Stimulated activated CD8-positive, alpha-beta memory T cell treated with anti-CD3 and anti-CD28 coated beads, Interleukin-12 subunit alpha, Interleukin-12 subunit beta, amount 100 ng/mL, for 24 hours (primary cell): Measurements from ENCODE around the gene SLC27A4.

ENCODE experiments used
- DNase-seq: peaks from one replicate; pipeline ENCODE4 v3.0.0-alpha.2; 2020; ENCODE audit errors: extremely low read depth

SLC27A4 gene

DNA sequence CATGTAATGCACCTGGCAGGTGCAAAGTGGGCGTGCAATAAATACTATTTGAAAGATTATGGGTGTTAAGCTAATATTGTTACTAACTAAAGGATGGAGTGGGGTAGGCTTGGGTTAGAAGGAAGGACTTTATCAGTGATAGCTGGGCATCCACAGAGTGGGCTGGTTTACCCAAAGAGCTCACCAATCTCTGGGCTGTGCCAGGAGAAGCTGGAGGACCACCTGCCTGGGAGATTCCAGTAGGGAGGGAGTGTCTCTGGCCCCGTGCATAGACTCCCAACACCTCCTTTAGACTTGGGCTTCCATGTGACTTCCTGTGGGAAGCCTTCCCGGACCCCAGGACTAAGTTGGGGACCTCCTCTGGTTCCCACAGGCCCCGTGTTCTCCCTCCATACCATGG is 25.2 kb downstream of the SLC27A4 start:
- DNase-seq = no peak

DNA sequence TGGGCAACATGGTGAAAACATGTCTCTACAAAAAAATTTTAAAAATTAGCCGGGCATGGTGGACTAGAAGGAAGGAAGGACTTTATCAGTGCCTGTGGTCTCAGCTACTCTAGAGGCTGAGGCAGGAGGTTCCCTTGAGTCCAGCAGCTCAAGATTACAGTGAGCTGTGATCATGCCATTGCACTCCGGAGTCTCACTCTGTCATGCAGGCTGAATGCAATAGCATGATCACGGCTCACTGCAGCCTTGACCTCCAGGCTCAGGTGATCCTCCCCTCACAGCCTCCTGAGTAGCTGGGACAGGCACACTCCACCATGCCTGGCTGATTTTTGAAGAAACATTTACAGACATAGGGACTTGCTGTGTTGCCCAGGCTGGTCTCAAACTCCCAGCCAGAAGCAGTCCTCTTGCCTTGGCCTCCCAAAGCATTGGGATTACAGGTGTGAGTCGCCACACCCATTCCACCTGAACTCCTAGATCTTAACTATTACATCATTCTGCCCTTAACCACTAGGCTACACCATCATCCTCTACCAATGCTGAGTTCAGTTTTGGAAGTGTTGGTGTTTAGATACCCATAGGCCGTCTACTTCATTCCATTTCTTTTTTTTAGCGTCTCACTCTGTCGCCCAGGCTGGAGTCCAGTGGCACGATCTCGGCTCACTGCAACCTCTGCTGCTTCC is 28.8 kb downstream of the SLC27A4 start:
- no peak for DNase-seq

DNA sequence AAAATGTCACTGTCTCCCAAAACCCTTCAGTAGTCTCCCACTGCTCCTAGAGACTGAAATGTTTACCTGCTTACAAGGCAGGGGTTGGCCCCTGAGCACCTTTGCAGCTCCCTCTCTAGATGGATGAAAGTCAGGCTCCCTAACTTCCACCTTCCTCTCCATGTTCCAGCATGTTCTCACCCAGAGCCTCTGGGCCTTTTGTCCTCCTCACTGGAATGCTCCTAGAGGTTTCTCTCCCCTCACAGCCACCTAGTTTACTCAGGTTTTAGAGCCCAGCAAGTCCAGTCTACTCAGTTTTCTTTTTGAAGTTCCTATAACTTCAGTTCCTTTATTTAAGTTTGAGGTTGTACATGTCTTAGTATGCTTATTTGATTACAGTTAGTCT is 30.0 kb downstream of the SLC27A4 start:
- no peak for DNase-seq

DNA sequence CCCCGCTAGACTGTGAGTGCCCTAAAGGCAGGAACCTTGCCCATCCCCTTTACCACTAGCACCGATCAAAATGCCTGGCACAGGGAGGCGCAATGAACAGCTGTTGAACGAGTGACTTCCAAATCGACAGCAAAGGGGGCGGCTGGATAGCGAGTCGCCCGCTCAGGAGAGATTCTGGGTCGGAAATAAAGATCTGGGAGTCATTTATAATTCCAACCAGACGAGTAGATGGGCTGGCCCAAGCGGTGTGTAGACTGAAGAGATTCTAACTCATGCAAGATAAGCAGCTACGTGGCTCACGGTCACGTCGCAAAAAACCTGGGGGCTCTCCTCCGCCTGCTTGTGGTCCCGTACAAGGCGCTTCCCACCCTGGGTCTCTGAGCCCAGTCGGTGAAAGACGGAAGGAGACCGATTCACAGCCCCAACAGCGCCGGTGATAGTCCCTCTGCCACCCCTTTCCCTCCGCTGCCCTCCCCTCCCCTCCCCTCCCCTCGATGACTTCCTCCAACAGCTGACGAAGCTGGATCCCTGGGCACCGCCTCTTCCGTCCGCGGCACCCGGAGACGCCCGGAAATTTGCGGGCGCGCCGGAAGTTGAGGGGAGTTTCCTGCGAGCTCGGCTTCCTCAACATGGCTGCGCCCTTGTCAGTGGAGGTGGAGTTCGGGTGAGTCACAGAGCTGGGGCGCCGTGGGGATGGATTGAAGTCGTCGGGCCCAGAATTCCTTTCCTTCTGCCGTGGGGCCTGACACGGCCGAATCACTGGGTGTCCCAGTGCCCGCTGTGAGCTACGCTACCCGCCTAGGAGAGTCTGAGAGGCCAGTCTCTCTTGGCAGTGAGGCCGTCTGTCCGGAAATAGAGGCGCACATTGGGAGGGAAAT is 30.7 kb downstream of the SLC27A4 start, which contains the start of gene URM1:
Gene URM1, plus strand, starts transcription at position 623 of the 878 bp plus-strand sequence. Its CDS starts 7 bp downstream, at position 630.
- DNase-seq = peak; percentile 93

DNA sequence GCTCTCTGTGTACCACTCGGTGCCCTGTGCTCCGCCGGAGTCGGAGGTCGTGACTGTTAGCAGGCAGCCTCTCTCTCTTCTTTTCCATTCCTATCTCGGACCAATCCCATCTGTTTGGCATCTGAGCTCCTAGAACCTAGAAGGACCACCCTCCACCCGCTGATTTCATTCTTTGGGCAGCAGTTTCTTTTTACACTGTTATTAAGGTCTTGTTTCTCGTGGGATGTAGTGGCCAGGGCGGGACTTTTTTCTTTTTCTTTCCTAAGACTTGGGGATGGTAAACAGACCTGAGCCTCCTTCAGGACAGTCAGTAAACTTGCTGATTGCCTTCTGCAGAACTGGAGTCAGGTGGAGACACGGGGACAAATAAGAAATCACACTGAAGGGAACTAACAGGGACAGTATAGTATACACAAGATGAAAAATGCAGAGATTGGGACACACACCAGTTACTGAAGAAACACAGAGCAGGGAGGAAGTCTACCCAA is 31.3 kb downstream of the SLC27A4 start:
- DNase-seq = no peak

DNA sequence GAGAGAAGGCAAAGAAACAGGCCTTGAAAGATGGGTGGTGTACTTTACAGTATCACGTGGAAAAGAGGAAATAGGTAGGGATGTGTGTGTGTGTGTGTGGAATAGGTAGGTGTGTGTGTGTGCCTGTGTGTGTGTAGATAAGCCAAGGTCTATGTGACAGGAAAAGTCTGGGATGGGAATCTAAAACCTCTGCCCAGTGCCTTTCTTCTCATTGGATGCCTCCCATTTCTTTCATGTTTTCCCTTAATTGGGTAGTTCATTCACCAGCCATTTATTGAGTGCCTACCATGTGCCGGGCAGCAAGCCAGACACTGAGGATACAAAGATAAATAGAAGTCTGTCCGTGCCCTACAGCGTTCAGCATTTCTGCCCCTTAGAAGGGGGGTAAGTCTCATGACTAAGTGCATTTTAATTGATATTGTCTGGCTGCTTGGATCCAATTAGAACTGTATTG is 31.9 kb downstream of the SLC27A4 start:
- no peak for DNase-seq

DNA sequence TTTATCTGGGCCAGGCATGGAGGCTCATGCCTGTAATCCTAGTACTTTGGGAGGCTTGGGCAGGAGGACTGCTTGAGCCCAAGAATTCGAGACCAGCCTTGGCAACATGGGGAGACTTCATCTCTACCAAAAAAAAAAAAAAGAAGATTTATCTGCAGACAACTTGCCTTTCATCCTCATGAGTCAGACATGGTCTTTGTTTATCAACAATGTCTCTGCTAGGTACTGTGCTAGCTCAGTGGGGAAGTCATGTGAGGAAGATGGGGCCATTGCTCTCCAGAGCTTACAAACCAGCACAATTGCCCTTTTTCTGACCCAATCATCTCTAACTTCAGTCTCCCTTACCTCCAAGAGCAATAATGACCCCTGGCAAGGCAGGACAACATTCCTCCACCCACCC is 32.5 kb downstream of the SLC27A4 start:
- no peak for DNase-seq

DNA sequence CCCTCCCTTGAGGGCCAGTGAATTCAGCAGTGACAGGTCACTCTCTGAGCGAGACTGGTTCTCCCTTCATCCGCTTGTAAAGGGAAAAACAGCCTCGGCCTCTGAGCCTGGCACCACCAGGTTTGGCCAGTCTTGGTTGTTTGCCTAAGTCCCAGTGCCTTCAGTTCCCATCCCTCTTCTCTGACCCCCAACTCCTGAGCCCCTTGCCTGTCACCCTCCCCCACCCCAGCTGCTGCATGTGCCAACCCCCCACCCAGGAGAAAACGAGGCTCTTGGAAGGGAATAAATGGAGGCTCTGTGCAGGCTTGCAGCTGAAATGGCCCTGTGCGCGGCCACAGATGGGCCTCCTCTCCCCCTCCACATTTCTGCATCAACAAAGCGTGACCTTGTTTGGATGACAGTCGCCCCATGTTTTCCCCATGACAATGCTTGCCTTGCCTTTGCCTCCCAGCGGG is 33.9 kb downstream of the SLC27A4 start:
- no peak for DNase-seq

DNA sequence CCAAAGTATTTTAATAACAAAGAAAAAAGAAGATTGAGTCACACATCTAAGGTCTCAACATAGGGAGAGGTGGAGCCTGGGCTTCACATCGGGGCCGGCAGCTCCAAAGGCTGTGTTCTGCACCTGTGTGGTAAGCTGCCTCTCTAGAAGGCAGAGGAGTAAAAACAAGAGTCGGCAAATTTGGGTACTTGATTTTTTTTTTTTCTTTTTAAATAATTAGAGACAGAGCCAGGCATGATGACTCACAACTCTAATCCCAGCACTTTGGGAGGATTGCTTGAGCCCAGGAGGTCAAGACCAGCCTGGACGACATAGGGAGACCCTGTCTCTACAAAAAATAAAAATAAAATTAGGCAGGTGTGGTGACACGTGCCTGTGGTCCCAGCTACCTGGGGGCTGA is 35.5 kb downstream of the SLC27A4 start:
- DNase-seq = no peak

DNA sequence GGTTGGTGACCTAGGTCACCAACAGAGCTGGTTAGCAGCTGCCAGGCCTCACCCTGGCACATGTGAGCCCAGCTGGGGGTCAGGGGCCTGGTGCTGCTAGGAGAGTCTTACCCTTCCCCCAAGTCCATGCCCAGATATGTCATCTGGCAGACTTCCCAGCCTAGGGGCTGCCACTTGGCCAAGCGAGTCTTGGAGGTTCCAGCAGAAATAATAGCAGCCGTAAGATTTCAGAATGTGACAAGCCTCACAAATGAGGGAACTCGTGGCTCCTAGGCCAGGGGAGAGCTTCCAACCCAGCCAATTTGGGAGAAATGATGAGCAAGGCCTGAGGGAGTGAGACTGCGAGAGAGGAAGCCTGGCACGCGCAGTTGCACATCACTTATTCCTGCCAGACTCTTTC is 41.9 kb downstream of the SLC27A4 start:
- no peak for DNase-seq

DNA sequence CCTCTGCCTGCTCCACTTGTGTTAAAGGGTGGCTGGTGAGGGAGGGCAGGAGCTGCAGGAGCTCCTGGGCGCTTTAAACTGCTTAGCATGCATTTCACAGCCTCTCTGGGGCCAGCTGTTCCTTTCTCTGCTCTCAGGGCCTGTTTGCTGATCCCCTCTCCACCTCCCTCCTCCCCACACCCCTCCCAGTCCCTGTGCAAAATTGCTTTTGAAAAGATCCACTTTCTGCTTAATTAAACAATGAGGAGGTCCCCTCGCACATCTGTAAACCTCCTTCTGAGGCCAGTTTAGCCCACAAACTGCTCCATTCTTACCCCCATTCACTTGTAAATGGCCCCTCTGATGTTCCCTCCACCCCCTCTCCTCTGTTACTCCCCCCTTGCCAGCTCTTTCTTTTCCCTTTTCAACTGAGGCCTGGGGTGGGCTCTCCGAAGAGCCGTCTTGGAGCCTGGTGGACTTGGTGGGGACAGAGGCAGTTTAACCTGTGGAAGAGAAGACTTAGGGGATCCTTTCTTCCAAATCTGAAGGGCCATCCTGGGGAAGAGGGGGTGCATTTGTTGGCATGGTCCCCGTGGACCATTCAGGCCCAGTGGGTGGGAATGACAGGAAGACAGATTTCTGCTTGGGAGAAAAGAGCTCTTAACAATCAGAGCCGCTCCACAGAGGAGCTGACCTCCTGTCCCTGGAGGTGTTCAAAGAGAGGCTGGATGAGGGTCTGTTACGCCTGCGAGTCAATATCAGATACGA is 42.9 kb downstream of the SLC27A4 start:
- DNase-seq = no peak

DNA sequence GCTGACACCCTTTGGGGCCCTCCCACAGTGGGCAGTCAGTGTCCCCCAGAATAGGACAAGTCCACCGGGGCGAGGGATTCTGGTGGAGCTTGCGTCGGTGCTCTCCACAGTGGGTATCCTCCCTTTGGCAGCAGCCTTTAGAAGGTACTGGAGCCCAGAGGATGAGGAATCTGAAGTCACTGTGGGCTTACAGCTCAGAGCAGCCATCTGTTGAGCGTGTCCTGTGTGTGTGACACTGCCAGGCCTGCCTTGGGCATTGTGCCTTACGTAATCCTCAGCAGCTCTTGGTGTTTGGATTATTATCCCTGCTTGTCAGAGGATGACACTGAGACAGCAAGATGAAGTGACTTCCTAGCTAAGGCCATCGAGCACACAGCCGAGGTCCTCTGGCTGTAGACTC is 43.5 kb downstream of the SLC27A4 start:
- DNase-seq = no peak

DNA sequence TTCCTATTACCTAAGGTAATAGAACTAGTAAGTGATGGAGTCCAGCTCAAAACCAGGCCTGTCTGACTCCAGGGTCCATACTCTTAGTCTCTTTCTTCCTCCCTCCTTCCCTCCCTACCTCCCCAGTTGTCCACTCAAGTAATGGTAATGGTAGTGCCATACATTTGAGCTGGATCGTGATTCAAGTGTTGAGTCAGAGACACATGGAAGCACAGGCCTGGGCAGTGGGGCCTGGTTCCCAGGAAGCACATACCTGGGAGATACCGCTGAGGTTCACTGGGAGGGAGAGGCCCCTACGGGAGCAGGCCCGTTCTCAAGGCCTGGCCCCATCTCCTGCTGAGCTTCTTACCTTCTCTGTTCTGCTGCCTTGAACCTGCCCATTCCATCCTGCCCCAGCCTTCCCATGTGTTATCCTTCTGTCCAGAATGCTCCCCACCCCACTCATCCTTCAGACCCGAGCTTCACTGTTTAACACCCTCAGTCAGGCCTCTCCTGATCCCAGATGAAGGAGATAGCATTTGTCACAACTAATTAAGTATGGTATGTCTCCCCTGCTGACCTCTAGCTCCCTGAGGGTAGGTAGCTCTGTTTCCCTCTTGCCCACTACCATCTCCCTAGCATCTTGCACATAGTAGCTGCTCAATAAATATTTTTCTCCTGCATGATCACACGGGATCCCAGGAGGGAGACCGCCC is 44.6 kb downstream of the SLC27A4 start:
- no peak for DNase-seq

DNA sequence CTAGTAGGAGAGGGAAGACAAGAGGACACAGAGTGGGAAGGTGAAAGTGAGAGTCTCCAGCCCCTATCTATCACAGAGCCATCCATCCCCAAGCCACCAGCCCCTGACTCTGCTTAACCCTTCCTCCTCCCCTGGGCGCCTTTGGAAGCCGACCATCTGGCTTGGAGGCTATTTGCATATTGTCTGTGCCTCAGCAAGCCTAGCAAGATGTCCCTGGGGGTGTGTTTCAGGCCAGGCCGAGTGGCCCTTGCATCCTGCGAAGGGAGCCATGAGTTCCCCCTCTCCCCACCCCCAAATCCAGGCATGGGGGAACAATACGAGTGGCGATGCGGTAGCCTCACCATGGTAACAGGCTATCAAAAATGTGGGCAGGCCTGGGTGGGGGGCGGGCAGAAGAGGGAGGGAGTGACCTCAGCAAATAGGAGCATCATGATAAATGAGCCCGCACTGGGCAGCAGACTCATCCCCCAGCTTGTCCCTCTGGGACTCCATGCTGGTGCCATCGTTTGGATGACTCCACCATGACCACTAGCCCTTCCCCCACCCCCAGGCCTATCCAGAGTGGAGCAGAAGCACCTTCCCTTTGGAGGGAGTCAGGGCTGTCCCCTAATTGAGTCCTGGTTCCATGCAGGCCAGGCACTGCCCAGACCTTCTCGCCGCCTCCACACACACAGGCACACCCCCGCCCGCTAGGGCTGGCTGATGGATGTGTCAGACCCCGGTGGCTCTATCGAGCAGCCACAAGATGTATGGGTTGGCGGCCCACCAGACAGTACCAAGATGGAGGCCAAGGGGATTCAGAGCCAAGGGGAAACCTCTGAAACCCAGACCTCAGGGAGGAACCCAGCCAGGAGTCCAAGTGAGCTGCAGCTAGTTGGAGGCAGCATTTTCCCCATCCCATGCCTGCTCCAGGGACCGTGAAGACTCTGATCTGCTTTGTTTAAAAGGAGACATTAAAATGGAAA is 45.5 kb downstream of the SLC27A4 start:
- DNase-seq = no peak

DNA sequence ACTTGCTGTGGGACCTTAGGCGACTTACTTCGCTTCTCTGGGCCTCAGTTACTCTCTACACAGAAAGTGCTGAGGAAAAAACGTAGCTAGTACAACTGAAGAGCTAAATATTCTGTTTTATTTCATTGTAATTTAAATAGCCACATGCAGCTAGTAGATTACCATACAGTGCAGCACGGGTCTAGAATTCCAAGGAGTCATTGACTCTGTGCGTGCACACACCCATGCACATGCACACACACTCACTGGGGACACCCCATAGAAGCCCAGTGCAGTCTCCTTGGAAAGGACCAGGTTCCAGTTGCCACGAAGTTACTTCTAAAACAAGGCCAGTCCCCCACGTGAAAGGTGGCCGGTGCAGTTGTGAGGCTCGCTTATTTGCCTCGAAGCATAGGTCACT is 47.8 kb downstream of the SLC27A4 start:
- DNase-seq = no peak

DNA sequence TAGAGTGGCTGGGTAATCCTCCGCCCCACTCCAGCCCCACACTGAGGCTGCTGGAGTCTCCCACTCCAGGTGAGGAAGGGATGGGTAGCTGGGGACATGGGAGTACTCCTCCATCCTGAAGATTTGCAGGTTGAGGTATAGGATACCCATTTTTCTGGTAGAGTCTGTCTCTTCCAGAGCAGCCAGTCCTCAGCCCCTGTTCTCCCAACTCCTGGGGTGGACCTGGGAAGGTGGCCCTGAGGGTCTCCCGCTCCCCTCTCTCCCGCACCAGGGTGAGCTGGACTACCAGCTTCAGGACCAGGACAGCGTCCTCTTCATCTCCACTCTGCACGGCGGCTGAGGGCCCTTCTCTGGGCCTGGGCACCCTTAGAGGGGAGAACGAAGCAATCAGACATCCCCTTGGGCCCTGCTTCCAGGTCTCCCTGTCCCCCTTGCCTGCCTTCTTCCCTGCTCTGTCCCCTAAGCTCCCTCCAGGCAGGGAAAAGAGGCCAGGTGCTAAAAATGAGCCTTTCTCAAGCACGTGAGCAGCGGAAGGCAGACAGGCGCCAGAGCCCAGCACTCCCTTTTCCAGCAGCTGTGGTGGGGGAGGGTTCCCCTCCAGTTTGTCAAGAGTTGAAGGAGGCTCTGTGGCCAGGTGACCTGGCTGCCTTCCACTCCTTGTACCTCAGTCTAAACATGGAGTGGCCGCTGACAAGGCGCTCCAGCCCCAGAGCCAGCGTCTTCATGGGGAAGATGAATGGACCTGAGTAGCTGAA is 49.2 kb downstream of the SLC27A4 start:
- DNase-seq = no peak

DNA sequence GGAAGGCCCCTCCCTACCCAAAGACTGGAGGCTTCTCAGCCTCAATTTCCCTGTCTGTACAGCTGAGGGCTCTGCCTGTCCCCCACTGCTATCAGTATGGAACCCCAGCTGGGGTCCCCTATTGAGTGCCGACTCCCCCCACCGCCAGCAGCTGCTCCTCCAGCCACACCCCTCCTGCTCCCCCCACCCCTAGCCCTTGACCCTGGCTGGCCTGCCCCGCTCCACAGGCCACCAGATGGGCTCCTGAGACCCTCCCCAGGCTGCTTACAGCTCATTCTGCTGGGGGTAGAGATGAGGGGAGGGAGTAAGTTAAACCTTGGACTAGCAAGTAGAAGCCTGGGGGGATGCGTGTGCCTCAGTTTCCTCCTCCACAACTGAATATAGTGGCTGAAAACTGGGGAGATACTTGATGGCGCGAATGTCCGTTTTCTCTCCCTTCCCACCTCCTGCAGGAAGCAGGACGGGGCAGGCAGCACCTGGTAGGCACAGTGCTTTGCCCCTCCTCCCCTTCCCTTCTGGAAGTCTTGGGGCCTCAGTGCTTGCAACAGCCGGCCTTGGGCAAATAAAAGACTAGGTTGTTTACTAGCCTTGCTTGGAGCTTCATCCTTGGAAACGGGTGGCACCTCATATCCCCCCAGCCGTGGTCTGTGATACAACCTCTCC is 50.0 kb downstream of the SLC27A4 start:
- DNase-seq = no peak

DNA sequence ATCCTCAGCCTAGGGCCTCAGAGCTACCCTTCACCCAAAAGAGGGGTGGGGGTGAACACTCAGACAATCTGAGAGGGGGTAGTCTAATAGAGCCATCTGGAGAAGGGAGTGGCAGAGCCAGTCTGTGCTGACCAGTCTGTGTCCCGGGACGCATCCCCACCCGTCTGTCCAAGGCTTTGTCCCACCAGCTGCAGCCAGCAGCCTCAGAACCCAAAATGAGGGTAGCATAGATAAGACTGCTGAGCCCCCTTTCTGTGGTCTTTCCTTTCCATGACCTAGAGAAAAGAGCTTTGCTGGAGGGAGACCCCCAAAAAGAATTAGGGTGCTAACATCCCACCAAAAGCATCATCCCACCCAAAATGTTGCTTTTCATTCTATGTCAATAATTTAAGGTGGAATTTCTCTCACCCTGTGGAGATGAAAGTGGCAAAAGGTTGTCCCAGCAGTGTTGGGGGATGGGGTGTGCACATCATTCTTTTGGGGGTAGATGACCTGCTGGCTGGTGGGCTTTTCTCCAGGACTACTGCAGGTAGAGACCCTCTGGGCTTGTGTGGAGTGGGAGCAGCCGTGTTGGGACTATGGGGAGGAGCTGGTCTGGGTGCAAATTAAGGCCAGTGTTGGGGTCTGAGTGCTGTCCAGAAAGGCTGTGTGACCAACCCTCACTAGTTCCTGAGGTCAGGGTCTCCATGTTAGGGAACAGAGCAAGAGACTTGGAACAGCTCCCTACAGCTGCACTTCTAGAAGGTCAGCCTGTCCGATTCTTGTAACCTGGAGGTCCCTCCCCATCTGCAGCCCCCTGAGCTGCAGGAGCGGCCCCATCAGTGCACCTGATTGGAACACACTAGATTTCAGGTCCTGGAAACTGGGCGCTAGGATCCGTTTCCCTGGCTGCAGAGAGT is 50.7 kb downstream of the SLC27A4 start:
- no peak for DNase-seq
